PC-9 (cell line): Measurements from ENCODE around the gene CCAR1.

Source experiments
- CTCF ChIP-seq: fragments of 200-600 bp; sonication (generic); conservative IDR thresholded peaks from 2 replicates; pipeline ENCODE4 v1.6.1; 2017; ENCODE audit warnings: mixed run types, antibody characterized with exemption, mild to moderate bottlenecking, moderate library complexity
- EZH2 ChIP-seq: fragments of 200-600 bp; sonication (generic); IDR thresholded peaks from 2 replicates; pipeline ENCODE4 v1.8.0; 2017; ENCODE audit warnings: antibody characterized with exemption, low read depth

- TF ChIP-seq CTCF: no peak
- no peak for TF ChIP-seq EZH2
Observed at GRCh38 chr10:68727146-68727545, 6.1 kb downstream of the CCAR1 start.
